Left ventricle myocardium inferior (tissue), 1 donor: Measurements from ENCODE around the gene TMED7. TPM values are rescaled to one million over a fixed set of nuclear protein-coding genes. Genes with fewer than 3 reads are reported as not detected.

ENCODE experiments used
- DNase-seq: peaks from one replicate; pipeline ENCODE4 v3.0.0-alpha.2; 2020
- H3K27ac ChIP-seq: fragments of 200-600 bp; replicated peaks from 2 replicates; pipeline ENCODE4 v1.8.0; 2021
- H3K27me3 ChIP-seq: fragments of 200-600 bp; 2 replicates; pipeline ENCODE4 v1.8.0; 2021; ENCODE audit warnings: low read depth
- H3K36me3 ChIP-seq: fragments of 200-600 bp; 2 replicates; pipeline ENCODE4 v1.8.0; 2021
- H3K4me1 ChIP-seq: fragments of 200-600 bp; 2 replicates; pipeline ENCODE4 v1.8.0; 2021
- H3K4me3 ChIP-seq: fragments of 200-600 bp; 2 replicates; pipeline ENCODE4 v1.8.0; 2021; ENCODE audit warnings: mild to moderate bottlenecking, moderate library complexity
- H3K9me3 ChIP-seq: fragments of 200-600 bp; replicated peaks from 2 replicates; pipeline ENCODE4 v1.8.0; 2021
- CTCF ChIP-seq: fragments of 200-600 bp; IDR thresholded peaks from 2 replicates; pipeline ENCODE4 v1.8.0; 2021; ENCODE audit warnings: antibody characterized with exemption, mild to moderate bottlenecking, borderline replicate concordance
- intact Hi-C: fragments of 100-400 bp; cut with micrococcal nuclease; formaldehyde crosslinking; loops from one replicate; pipeline ENCODE4 v1.11.0; 2022
- total RNA-seq: library from RNA; stranded (reverse); fragmentation: NEBNext Ultra II Directional; extraction: Animal tissue kit (Norgen Biotek cat#: 25700); gene quantifications from one replicate; pipeline ENCODE4 v1.2.1, GENCODE V29; 2021
- donor health status: DM: no; HTN: yes; CAD: no; lungs with severe emphysema.

The TMED7 gene
- total RNA-seq, 1 donor from 2014 or later, result 77.5 TPM

GRCh38 chr5:115601701-115602590, 23.9 kb downstream of the TMED7 start, which contains the start of gene TICAM2:
TICAM2 (minus strand) TSS chr5:115602479; CDS start chr5:115581256, 21,223 bp downstream.
- peak; percentile 70 for DNase-seq
- peak; percentile 64 for TF ChIP-seq CTCF
- H3K9me3 ChIP-seq, result no peaks in the 10 kb centered on the region
- H3K27ac ChIP-seq, result peak within 1 kb of the TSS; percentile 94
- no peaks in the 10 kb centered on the region for H3K27me3 ChIP-seq
- intact Hi-C loops, result no loop called here
- H3K4me1 ChIP-seq, result peaks cover 66% of the 10 kb centered on the region
- H3K36me3 ChIP-seq, result no peaks in the 10 kb centered on the region
- peak within 1 kb of the TSS; percentile 87 for H3K4me3 ChIP-seq

GRCh38 chr5:115600766-115601165, 25.1 kb downstream of the TMED7 start:
- Histone ChIP-seq H3K4me1 (peaks cover 67% of the 10 kb centered on the region), H3K36me3 (no peaks in the 10 kb centered on the region), H3K4me3 (peak overlapping the region; percentile 87), H3K27me3 (no peaks in the 10 kb centered on the region), H3K27ac (peak overlapping the region; percentile 94), H3K9me3 (no peaks in the 10 kb centered on the region)
- no peak for DNase-seq
- TF ChIP-seq CTCF, result no peak
- intact Hi-C loops, result no loop called here

- H3K4me1 ChIP-seq, result peaks cover 67% of the 10 kb centered on the region
- H3K27me3 ChIP-seq, result no peaks in the 10 kb centered on the region
- TF ChIP-seq CTCF, result no peak
- DNase-seq, result no peak
- no peaks in the 10 kb centered on the region for H3K36me3 ChIP-seq
- H3K4me3 ChIP-seq, result peak overlapping the region; percentile 87
- no peaks in the 10 kb centered on the region for H3K9me3 ChIP-seq
- H3K27ac ChIP-seq, result peak overlapping the region; percentile 65
- intact Hi-C loops, result no loop called here
Observed at GRCh38 chr5:115599924-115600323, 25.9 kb downstream of the TMED7 start.

- Histone ChIP-seq H3K4me1 (peaks cover 69% of the 10 kb centered on the region), H3K4me3 (peak overlapping the region; percentile 87), H3K27me3 (no peaks in the 10 kb centered on the region), H3K36me3 (no peaks in the 10 kb centered on the region), H3K27ac (peak overlapping the region; percentile 65), H3K9me3 (no peaks in the 10 kb centered on the region)
- no peak for TF ChIP-seq CTCF
- DNase-seq, result no peak
- intact Hi-C loops, result no loop called here
Observed at GRCh38 chr5:115599502-115599901, 26.3 kb downstream of the TMED7 start.

GRCh38 chr5:115594128-115595047, 31.4 kb downstream of the TMED7 start:
- Histone ChIP-seq H3K4me3 (no peak overlapping the region), H3K9me3 (no peaks in the 10 kb centered on the region), H3K27me3 (no peaks in the 10 kb centered on the region), H3K4me1 (peaks cover 41% of the 10 kb centered on the region), H3K27ac (no peak overlapping the region), H3K36me3 (no peaks in the 10 kb centered on the region)
- no peak for DNase-seq
- no peak for TF ChIP-seq CTCF
- intact Hi-C loops, result no loop called here
